Hematopoietic multipotent progenitor cell treated with erythropoietin and hydrocortisone succinate and interleukin-3 and kit ligand, for 6 days (in vitro differentiated cells): Measurements from ENCODE around the gene RAP2C.
A peak's percentile ranks its signal among the peaks of the same experiment; 100 is the strongest.

Experiments used
- DNase-seq: peaks from one replicate; pipeline ENCODE4 v3.0.0-alpha.2; 2015

Gene RAP2C

GRCh38 chrX:132219343-132219768, at the start of gene RAP2C:
Gene RAP2C (minus strand): TSS chrX:132219447. CDS start chrX:132217268, 2,179 bp downstream.
- DNase-seq: peak; percentile 86

- no peak for DNase-seq
Observed at GRCh38 chrX:132267392-132267791, 48.1 kb upstream of the RAP2C start.

- DNase-seq: no peak
Observed at GRCh38 chrX:132266583-132267355, 47.5 kb upstream of the RAP2C start.

GRCh38 chrX:132263127-132263526, 43.9 kb upstream of the RAP2C start:
- DNase-seq: no peak

- no peak for DNase-seq
Observed at GRCh38 chrX:132258509-132258908, 39.3 kb upstream of the RAP2C start.

- no peak for DNase-seq
Observed at GRCh38 chrX:132257116-132257515, 37.9 kb upstream of the RAP2C start.

GRCh38 chrX:132236121-132236520, 16.9 kb upstream of the RAP2C start:
- no peak for DNase-seq

- DNase-seq: no peak
Observed at GRCh38 chrX:132235488-132235887, 16.2 kb upstream of the RAP2C start.

GRCh38 chrX:132231587-132231986, 12.3 kb upstream of the RAP2C start:
- no peak for DNase-seq

- DNase-seq: no peak
Observed at GRCh38 chrX:132227383-132228112, 8.3 kb upstream of the RAP2C start.

- peak; percentile 51 for DNase-seq
Observed at GRCh38 chrX:132226169-132226568, 6.9 kb upstream of the RAP2C start.

- DNase-seq: peak; percentile 88
Observed at GRCh38 chrX:132218100-132218812, 991 bp downstream of the RAP2C start.

- DNase-seq: peak; percentile 89
Observed at GRCh38 chrX:132217203-132218073, 1.8 kb downstream of the RAP2C start.

- DNase-seq: peak; percentile 30
Observed at GRCh38 chrX:132216806-132217202, 2.4 kb downstream of the RAP2C start.

- DNase-seq: no peak
Observed at GRCh38 chrX:132216283-132216682, 3.0 kb downstream of the RAP2C start.

- no peak for DNase-seq
Observed at GRCh38 chrX:132214518-132214917, 4.7 kb downstream of the RAP2C start.

- peak; percentile 18 for DNase-seq
Observed at GRCh38 chrX:132209527-132209926, 9.7 kb downstream of the RAP2C start.

- DNase-seq: no peak
Observed at GRCh38 chrX:132208422-132208821, 10.8 kb downstream of the RAP2C start.

- no peak for DNase-seq
Observed at GRCh38 chrX:132207996-132208395, 11.3 kb downstream of the RAP2C start.

- no peak for DNase-seq
Observed at GRCh38 chrX:132206259-132206658, 13.0 kb downstream of the RAP2C start.

- DNase-seq: no peak
Observed at GRCh38 chrX:132204629-132205028, 14.6 kb downstream of the RAP2C start.

- no peak for DNase-seq
Observed at GRCh38 chrX:132200976-132201375, 18.3 kb downstream of the RAP2C start.

GRCh38 chrX:132199941-132200340, 19.3 kb downstream of the RAP2C start:
- no peak for DNase-seq
